SW480 (cell line): ENCODE measurements around the gene KCTD19.

Source experiments
- DNase-seq: peaks from one replicate; pipeline ENCODE4 v3.0.0-alpha.2; 2016; ENCODE audit warnings: low spot score

The KCTD19 gene

DNA sequence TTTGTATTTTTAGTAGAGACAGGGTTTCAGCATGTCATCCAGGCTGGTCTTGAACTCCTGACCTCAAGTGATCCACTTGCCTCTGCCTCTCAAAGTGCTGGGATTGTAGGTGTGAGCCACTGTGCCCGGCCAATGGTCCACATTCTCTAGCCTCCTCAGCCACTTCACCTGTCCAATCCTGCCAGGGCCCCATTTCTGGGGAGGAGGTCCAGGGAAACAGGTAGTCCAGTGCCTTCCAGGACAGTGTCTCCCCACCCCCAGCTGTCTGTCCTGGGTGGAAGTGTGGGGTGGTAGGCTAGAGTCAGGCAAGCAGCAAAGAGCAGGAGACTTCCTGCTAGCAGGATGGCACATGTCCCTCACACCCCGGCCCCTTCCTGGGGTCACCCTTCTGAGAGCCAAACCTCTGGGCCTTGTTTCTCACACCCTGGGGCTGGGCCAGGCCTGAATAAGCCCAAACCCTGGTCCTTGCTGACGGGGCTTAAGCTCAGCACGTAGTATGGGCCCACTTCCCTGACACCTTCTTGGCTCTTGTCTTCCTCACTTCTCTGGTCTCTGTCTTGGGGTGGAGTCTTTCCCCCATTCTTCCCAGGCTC, 84.3 kb downstream of the KCTD19 start:
- no peak for DNase-seq

DNA sequence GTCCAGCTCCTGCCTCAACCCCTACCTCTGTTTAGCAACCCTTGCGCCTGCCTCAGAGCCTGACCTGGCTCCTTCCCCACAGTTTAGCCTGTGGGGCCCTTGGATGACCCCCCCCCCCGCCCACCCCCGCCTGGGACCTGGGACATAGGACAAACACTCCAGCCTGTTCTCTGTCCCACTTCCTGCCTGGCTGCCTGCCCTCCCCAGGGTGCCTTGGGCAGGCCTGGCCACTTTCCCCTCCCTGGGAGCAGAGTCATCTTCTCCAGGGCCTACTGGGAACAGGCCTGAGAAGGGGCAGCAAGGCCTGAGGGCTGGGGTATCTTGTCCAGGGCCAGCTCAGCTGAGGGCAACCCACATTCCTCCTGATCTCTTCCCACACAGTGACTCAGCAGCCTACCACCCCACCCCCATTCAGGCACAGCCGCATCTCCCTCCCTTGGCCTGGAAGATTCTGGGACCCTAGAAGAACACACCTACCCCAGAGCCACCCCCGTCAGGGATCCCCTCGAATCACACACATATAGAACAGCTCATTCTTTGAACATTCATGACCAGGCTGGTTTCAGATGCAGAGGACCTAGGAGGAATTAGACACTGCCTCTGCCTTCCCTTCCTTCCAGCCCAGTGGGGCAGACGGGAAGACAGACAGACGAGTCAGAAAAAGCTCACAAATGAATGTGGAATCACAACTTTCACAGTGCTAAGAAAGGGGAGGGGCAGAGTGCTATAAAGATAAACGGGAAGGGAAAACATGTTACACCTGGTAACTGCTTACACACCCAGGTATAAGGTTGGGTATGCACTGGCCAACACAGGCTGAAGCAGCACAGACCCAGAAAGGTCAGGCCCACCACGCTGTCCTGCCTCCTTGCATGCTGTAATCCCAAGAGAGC, 85.3 kb downstream of the KCTD19 start:
- peak; percentile 42 for DNase-seq

DNA sequence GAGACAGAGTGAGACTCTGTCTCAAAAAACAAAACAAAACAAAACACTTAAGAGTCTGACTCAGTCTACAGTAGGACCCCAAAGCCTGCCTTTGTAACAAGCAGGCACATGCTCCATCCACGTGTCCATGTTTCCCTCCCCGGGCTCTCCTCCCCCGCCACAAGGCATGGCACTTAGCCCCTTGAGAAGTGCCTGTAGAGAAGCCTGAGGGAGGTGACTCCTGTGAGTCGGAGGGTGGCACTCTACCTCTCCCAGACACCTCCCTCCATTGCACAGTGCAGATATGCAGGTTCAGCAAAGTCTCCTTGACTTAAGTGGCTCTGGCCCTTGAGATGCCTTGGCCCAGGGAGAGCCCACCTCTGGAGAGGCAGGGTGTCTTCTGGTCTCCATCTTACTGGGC, 86.0 kb downstream of the KCTD19 start:
- DNase-seq: no peak
